Mesothelial cell of epicardium (in vitro differentiated cells): ENCODE measurements around the gene C5orf47. TPM values are rescaled to one million over a fixed set of nuclear protein-coding genes. Genes with fewer than 3 reads are reported as not detected.

Experiments
- DNase-seq, 2 experiments: peaks; one replicate each; pipeline ENCODE4 v3.0.0; 2021; ENCODE audit warnings: low spot score in 2 of 2; ENCODE audit not compliant: unreplicated experiment in 2 of 2
- H3K27ac Mint-ChIP-seq: 2 replicates; pipeline ENCODE4 v1.8.0; 2021; ENCODE audit warnings: mixed read lengths
- H3K27me3 Mint-ChIP-seq: 2 replicates; pipeline ENCODE4 v1.8.0; 2021; ENCODE audit warnings: low read depth, mixed read lengths
- H3K36me3 Mint-ChIP-seq: 2 replicates; pipeline ENCODE4 v1.8.0; 2021; ENCODE audit warnings: mixed read lengths
- H3K4me1 Mint-ChIP-seq: 2 replicates; pipeline ENCODE4 v1.8.0; 2021; ENCODE audit warnings: mixed read lengths
- H3K4me3 Mint-ChIP-seq: 2 replicates; pipeline ENCODE4 v1.8.0; 2021; ENCODE audit warnings: mild to moderate bottlenecking, moderate library complexity, mixed read lengths
- H3K9me3 Mint-ChIP-seq: 2 replicates; pipeline ENCODE4 v1.8.0; 2021; ENCODE audit warnings: mixed read lengths
- total RNA-seq: library from RNA; stranded (reverse); gene quantifications from 3 replicates; pipeline ENCODE4 v1.2.1, GENCODE V29; 2021
- TF ChIP-seq, protein P1 (sequence below): fragments of 200-600 bp; sonication (generic); IDR thresholded peaks from one replicate; pipeline ENCODE4 v1.5.0; 2021; ENCODE audit warnings: antibody characterized with exemption; ENCODE audit not compliant: unreplicated experiment

The C5orf47 gene
- total RNA-seq, 1 donor from 2014 or later = not detected

DNA sequence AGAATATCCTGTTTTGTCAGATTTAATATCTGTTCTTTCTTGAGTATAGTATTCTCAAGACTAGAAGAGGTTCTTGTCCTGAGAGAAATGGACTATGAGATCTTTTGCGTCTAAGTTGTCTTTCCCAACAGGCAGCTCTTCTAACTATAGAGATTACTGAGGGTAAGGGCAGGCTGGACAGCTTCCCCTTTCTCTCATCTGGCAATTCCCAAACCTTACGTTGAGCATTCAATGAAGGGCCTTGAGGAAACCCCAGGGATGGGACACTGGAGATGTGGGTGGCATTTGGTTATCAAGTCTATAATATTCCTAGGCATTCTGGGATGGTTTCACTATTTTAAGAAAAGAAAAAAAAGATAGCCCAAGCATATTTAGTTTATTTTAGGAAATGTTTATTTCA is 28.0 kb upstream of the C5orf47 start:
- Mint-ChIP-seq H3K27me3 (no peaks in the 10 kb centered on the region), H3K4me1 (peaks cover 16% of the 10 kb centered on the region), H3K27ac (no peak overlapping the region), H3K36me3 (no peaks in the 10 kb centered on the region), H3K9me3 (no peaks in the 10 kb centered on the region), H3K4me3 (no peak overlapping the region)
- TF ChIP-seq, protein P1, sequence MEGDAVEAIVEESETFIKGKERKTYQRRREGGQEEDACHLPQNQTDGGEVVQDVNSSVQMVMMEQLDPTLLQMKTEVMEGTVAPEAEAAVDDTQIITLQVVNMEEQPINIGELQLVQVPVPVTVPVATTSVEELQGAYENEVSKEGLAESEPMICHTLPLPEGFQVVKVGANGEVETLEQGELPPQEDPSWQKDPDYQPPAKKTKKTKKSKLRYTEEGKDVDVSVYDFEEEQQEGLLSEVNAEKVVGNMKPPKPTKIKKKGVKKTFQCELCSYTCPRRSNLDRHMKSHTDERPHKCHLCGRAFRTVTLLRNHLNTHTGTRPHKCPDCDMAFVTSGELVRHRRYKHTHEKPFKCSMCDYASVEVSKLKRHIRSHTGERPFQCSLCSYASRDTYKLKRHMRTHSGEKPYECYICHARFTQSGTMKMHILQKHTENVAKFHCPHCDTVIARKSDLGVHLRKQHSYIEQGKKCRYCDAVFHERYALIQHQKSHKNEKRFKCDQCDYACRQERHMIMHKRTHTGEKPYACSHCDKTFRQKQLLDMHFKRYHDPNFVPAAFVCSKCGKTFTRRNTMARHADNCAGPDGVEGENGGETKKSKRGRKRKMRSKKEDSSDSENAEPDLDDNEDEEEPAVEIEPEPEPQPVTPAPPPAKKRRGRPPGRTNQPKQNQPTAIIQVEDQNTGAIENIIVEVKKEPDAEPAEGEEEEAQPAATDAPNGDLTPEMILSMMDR = no peak
- no peak for DNase-seq

DNA sequence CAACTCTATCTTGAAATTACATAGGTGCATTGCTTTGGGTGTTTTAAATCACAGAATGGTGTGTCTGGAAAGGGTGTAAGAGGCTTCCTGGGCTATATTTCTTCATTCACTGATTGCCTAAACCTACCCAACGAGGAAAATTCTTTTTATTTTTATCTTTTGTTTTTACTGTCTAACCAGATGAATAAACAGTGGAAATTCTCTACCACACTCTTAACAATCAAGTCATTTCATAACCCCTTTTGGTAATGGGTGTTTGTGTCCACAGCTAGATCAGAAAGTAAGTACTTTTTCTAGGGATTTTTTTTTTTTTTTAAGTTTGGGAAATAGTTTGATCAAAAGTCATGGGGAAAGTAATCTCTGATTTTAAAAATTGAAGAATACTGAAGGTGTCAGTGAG is 27.6 kb upstream of the C5orf47 start:
- TF ChIP-seq, protein P1 = no peak
- H3K27ac Mint-ChIP-seq = no peak overlapping the region
- H3K36me3 Mint-ChIP-seq = no peaks in the 10 kb centered on the region
- no peak for DNase-seq
- H3K4me1 Mint-ChIP-seq = peaks cover 16% of the 10 kb centered on the region
- no peaks in the 10 kb centered on the region for H3K27me3 Mint-ChIP-seq
- no peak overlapping the region for H3K4me3 Mint-ChIP-seq
- H3K9me3 Mint-ChIP-seq = no peaks in the 10 kb centered on the region

DNA sequence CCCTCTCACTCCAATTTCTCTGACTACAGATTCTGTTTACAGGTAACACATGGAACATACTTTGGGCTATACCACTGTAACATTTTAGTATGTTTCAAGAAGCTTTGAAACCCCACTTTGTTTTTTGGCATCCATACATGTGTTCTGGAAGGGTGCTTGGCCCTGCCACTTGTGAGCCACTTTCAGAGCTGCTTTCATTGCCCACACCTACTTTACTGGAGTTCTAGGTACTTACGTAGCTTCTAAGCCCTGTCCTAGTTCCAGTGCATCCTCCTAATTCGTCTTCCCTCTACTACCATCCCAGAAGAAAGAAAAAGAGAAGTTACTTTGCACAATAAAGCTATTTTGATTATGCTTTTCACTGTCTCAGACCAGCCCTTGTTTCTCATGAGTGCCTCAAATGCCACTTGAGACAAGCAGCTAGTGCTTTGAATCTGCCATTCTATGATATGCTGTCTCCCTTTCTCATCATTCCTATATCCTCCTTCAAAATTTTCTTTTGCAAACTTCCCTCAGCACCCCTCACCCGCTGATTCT is 26.5 kb upstream of the C5orf47 start:
- Mint-ChIP-seq H3K27ac (no peak overlapping the region), H3K9me3 (no peaks in the 10 kb centered on the region), H3K27me3 (no peaks in the 10 kb centered on the region), H3K4me1 (peaks cover 19% of the 10 kb centered on the region), H3K4me3 (no peak overlapping the region), H3K36me3 (no peaks in the 10 kb centered on the region)
- no peak for DNase-seq
- TF ChIP-seq, protein P1 = no peak

GRCh38 chr5:173963182-173963838 is 25.7 kb upstream of the C5orf47 start:
- TF ChIP-seq, protein P1 = no peak
- Mint-ChIP-seq H3K36me3 (no peaks in the 10 kb centered on the region), H3K9me3 (no peaks in the 10 kb centered on the region), H3K4me1 (peaks cover 23% of the 10 kb centered on the region), H3K27me3 (no peaks in the 10 kb centered on the region), H3K4me3 (peak overlapping the region; percentile 64), H3K27ac (peak overlapping the region; percentile 84)
- DNase-seq = no peak

- Mint-ChIP-seq H3K27ac (peak overlapping the region; percentile 83), H3K36me3 (no peaks in the 10 kb centered on the region), H3K4me3 (peak overlapping the region; percentile 64), H3K4me1 (peaks cover 24% of the 10 kb centered on the region), H3K27me3 (no peaks in the 10 kb centered on the region), H3K9me3 (no peaks in the 10 kb centered on the region)
- TF ChIP-seq, protein P1 = no peak
- no peak for DNase-seq
Observed at GRCh38 chr5:173963867-173964441, 25.0 kb upstream of the C5orf47 start.
